ENCODE measurements around the gene TMEM108.

Gene TMEM108

GRCh38 chr3:133428552-133428951 is 390.4 kb downstream of the TMEM108 start:
- ATAC-seq = no peak
- TF ChIP-seq POU6F1 (CRISPR knock-in tag; IDR thresholded peaks at IDR 0.05; ENCODE audit: borderline replicate concordance, low read depth) (no peak), ZC3H10 (CRISPR knock-in tag; IDR thresholded peaks at IDR 0.05) (no peak), PPARA (CRISPR knock-in tag; IDR thresholded peaks at IDR 0.05; ENCODE audit: borderline replicate concordance) (no peak), TOX (CRISPR knock-in tag; IDR thresholded peaks at IDR 0.05; ENCODE audit: borderline replicate concordance) (no peak), ISL1 (CRISPR knock-in tag; IDR thresholded peaks at IDR 0.05) (no peak), TCF4 (CRISPR knock-in tag; IDR thresholded peaks at IDR 0.05; ENCODE audit: borderline replicate concordance) (no peak), CREB5 (CRISPR knock-in tag; IDR thresholded peaks at IDR 0.05; ENCODE audit: low read depth) (no peak), CSRNP3 (CRISPR knock-in tag; IDR thresholded peaks at IDR 0.05) (no peak), ZFP30 (CRISPR knock-in tag; IDR thresholded peaks at IDR 0.05) (no peak), PATZ1 (CRISPR knock-in tag; IDR thresholded peaks at IDR 0.05; ENCODE audit: borderline replicate concordance) (no peak), SNAI2 (CRISPR knock-in tag; IDR thresholded peaks at IDR 0.05) (no peak), ESRRG (CRISPR knock-in tag; IDR thresholded peaks at IDR 0.05) (no peak), ZFP3 (CRISPR knock-in tag; IDR thresholded peaks at IDR 0.05) (no peak)

GRCh38 chr3:133429063-133429462 is 390.9 kb downstream of the TMEM108 start:
- ATAC-seq = no peak
- TF ChIP-seq CSDC2 (CRISPR knock-in tag; IDR thresholded peaks at IDR 0.05) = no peak
- TF ChIP-seq OSR1 (CRISPR knock-in tag; IDR thresholded peaks at IDR 0.05) = no peak
- TF ChIP-seq ARNTL (CRISPR knock-in tag; IDR thresholded peaks at IDR 0.05; ENCODE audit: borderline replicate concordance, low read depth) = no peak
- no peak for TF ChIP-seq ZFP30 (CRISPR knock-in tag; IDR thresholded peaks at IDR 0.05)
- no peak for TF ChIP-seq PPARA (CRISPR knock-in tag; IDR thresholded peaks at IDR 0.05; ENCODE audit: borderline replicate concordance)
- TF ChIP-seq ZNF70 (CRISPR knock-in tag; IDR thresholded peaks at IDR 0.05) = no peak
- TF ChIP-seq TOX (CRISPR knock-in tag; IDR thresholded peaks at IDR 0.05; ENCODE audit: borderline replicate concordance) = no peak

GRCh38 chr3:133439563-133439962 is 401.4 kb downstream of the TMEM108 start:
- ATAC-seq = no peak
- TF ChIP-seq ZFP30 (CRISPR knock-in tag; IDR thresholded peaks at IDR 0.05) (no peak), ISL1 (CRISPR knock-in tag; IDR thresholded peaks at IDR 0.05) (no peak), ZNF8 (CRISPR knock-in tag; IDR thresholded peaks at IDR 0.05) (no peak), ZNF70 (CRISPR knock-in tag; IDR thresholded peaks at IDR 0.05) (no peak)

GRCh38 chr3:133440652-133441051 is 402.5 kb downstream of the TMEM108 start:
- ATAC-seq = no peak
- TF ChIP-seq CREB5 (CRISPR knock-in tag; IDR thresholded peaks at IDR 0.05; ENCODE audit: low read depth) = no peak
- no peak for TF ChIP-seq ZFP3 (CRISPR knock-in tag; IDR thresholded peaks at IDR 0.05)
- no peak for TF ChIP-seq ZFP30 (CRISPR knock-in tag; IDR thresholded peaks at IDR 0.05)
- no peak for TF ChIP-seq ZNF8 (CRISPR knock-in tag; IDR thresholded peaks at IDR 0.05)
- TF ChIP-seq PATZ1 (CRISPR knock-in tag; IDR thresholded peaks at IDR 0.05; ENCODE audit: borderline replicate concordance) = no peak
- no peak for TF ChIP-seq TOX (CRISPR knock-in tag; IDR thresholded peaks at IDR 0.05; ENCODE audit: borderline replicate concordance)
- no peak for TF ChIP-seq OSR1 (CRISPR knock-in tag; IDR thresholded peaks at IDR 0.05)
- no peak for TF ChIP-seq BACH2 (CRISPR knock-in tag; IDR thresholded peaks at IDR 0.05; ENCODE audit: borderline replicate concordance)
- TF ChIP-seq CSRNP3 (CRISPR knock-in tag; IDR thresholded peaks at IDR 0.05) = no peak
- no peak for TF ChIP-seq TSHZ2 (CRISPR knock-in tag; IDR thresholded peaks at IDR 0.05)
- no peak for TF ChIP-seq GLIS3 (CRISPR knock-in tag; IDR thresholded peaks at IDR 0.05)
- TF ChIP-seq ZNF565 (CRISPR knock-in tag; conservative IDR thresholded peaks at IDR 0.05; ENCODE audit: low read depth) = no peak
- TF ChIP-seq ZNF70 (CRISPR knock-in tag; IDR thresholded peaks at IDR 0.05) = no peak
